SK-N-SH treated with all-trans-retinoic acid at 6 μM for 48 hours (cell line): ENCODE results near the gene SFTPD.
"Not testable (repeated sequence)": the region's sequence is repeated elsewhere in the genome, so short reads cannot be mapped to it uniquely, and the experiment has no call there.

Experiments
- ATAC-seq: fragments of 200-7000 bp; cut with Tn5 transposase; 3 replicates; pipeline ENCODE4 v1.9.1; 2020; ENCODE audit warnings: mild to moderate bottlenecking, moderate library complexity
- ARNTL ChIP-seq: fragments of 450-650 bp; formaldehyde crosslinking; IDR thresholded peaks from 2 replicates; pipeline ENCODE4 v1.5.0; 2020; ENCODE audit warnings: low read depth, mild to moderate bottlenecking, moderate library complexity, borderline replicate concordance
- BACH2 ChIP-seq: fragments of 250-450 bp; sonication (Bioruptor Pico); IDR thresholded peaks from 2 replicates; pipeline ENCODE4 v1.9.0; 2021; ENCODE audit warnings: mild to moderate bottlenecking, borderline replicate concordance
- CSDC2 ChIP-seq: fragments of 250-450 bp; sonication (Bioruptor Pico); IDR thresholded peaks from 2 replicates; pipeline ENCODE4 v1.5.0; 2020; ENCODE audit warnings: mild to moderate bottlenecking, moderate library complexity
- GLIS3 ChIP-seq: fragments of 250-450 bp; sonication (Bioruptor Pico); IDR thresholded peaks from 2 replicates; pipeline ENCODE4 v1.5.0; 2020; ENCODE audit warnings: mild to moderate bottlenecking, moderate library complexity
- ISL1 ChIP-seq: fragments of 250-450 bp; sonication (Bioruptor Pico); IDR thresholded peaks from 2 replicates; pipeline ENCODE4 v2.1.2; 2022; ENCODE audit warnings: mild to moderate bottlenecking, moderate library complexity
- OSR1 ChIP-seq: fragments of 250-450 bp; sonication (Bioruptor Pico); IDR thresholded peaks from 2 replicates; pipeline ENCODE4 v1.8.0; 2022; ENCODE audit warnings: moderate library complexity, mild to moderate bottlenecking, inconsistent platforms
- PATZ1 ChIP-seq: fragments of 250-450 bp; sonication (Bioruptor Pico); IDR thresholded peaks from 2 replicates; pipeline ENCODE4 v1.8.0; 2020; ENCODE audit warnings: mild to moderate bottlenecking, moderate library complexity, borderline replicate concordance
- PPARA ChIP-seq: fragments of 250-450 bp; sonication (Bioruptor Pico); IDR thresholded peaks from 2 replicates; pipeline ENCODE4 v1.5.0; 2020; ENCODE audit warnings: mild to moderate bottlenecking, borderline replicate concordance
- SNAI2 ChIP-seq: fragments of 250-450 bp; sonication (Bioruptor Pico); IDR thresholded peaks from 2 replicates; pipeline ENCODE4 v1.5.0; 2020; ENCODE audit warnings: mild to moderate bottlenecking, moderate library complexity
- TCF4 ChIP-seq: fragments of 250-450 bp; sonication (Bioruptor Pico); IDR thresholded peaks from 2 replicates; pipeline ENCODE4 v1.8.0; 2021; ENCODE audit warnings: mild to moderate bottlenecking, moderate library complexity, borderline replicate concordance
- TOX ChIP-seq: fragments of 250-450 bp; sonication (Bioruptor Pico); IDR thresholded peaks from 2 replicates; pipeline ENCODE4 v1.8.0; 2021; ENCODE audit warnings: mild to moderate bottlenecking, moderate library complexity, borderline replicate concordance
- TSHZ2 ChIP-seq: fragments of 250-450 bp; sonication (Bioruptor Pico); IDR thresholded peaks from 2 replicates; pipeline ENCODE4 v1.5.0; 2020; ENCODE audit warnings: mild to moderate bottlenecking, moderate library complexity
- ZFP3 ChIP-seq: fragments of 250-450 bp; sonication (Bioruptor Pico); IDR thresholded peaks from 2 replicates; pipeline ENCODE4 v1.5.0; 2020; ENCODE audit warnings: mild to moderate bottlenecking, moderate library complexity
- ZFP30 ChIP-seq: fragments of 450-650 bp; formaldehyde crosslinking; IDR thresholded peaks from 2 replicates; pipeline ENCODE4 v1.5.0; 2022; ENCODE audit warnings: mild to moderate bottlenecking, moderate library complexity
- ZNF70 ChIP-seq: fragments of 450-650 bp; formaldehyde crosslinking; IDR thresholded peaks from 2 replicates; pipeline ENCODE4 v1.5.0; 2020; ENCODE audit warnings: mild to moderate bottlenecking, moderate library complexity
- ZNF8 ChIP-seq: fragments of 450-650 bp; formaldehyde crosslinking; IDR thresholded peaks from 2 replicates; pipeline ENCODE4 v1.5.0; 2020; ENCODE audit warnings: mild to moderate bottlenecking, moderate library complexity
- TF ChIP-seq, protein P1 (sequence below): fragments of 250-450 bp; sonication (Bioruptor Pico); IDR thresholded peaks from 2 replicates; pipeline ENCODE4 v1.5.1; 2021; ENCODE audit warnings: mild to moderate bottlenecking, moderate library complexity
- TF ChIP-seq, protein P2 (sequence below): fragments of 250-450 bp; sonication (Bioruptor Pico); IDR thresholded peaks from 2 replicates; pipeline ENCODE4 v1.5.1; 2020; ENCODE audit warnings: low read depth, mild to moderate bottlenecking, moderate library complexity

SFTPD gene

DNA sequence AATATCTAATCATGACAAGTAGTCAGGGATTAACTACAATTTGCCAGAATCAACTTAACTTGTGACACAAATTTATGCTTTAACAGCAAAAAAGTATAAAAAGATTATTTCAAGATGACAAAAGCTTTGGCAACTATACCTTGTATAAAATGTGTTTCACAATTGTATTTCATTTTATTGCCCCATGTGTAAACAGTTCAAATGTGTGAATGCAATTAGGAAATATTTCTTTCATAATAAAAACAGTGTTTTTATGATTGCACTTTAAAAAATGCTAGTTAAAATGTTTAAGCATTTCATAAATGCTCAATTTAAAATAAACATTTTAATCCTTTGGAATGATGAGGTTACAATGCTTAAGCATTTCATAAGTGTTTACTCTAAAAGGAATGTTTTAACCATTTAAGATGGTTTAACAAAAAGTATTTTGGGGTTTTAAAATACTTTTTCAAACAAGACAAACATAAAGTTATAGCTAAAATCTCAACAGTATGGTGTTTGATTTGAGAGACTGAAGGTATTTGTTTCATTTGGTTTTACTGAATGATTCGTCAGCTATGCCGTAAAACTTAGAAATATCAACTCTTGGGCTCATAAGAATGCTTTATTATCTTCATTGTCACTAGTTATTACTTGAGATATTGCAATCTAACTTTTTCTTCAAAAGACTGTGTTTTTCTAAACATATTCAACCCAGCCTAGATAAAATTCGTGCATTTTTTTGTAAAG lies 50.1 kb downstream of the SFTPD start:
- no peak for TF ChIP-seq ISL1 (CRISPR knock-in tag)
- no peak for TF ChIP-seq SNAI2 (CRISPR knock-in tag)
- TF ChIP-seq ZNF70 (CRISPR knock-in tag), result no peak
- TF ChIP-seq GLIS3, result no peak
- TF ChIP-seq TOX (CRISPR knock-in tag), result no peak
- TF ChIP-seq TCF4, result no peak
- ATAC-seq, result no peak

- not testable (repeated sequence) for ATAC-seq
Observed at GRCh38 chr10:79892896-79893295, 56.0 kb downstream of the SFTPD start.

DNA sequence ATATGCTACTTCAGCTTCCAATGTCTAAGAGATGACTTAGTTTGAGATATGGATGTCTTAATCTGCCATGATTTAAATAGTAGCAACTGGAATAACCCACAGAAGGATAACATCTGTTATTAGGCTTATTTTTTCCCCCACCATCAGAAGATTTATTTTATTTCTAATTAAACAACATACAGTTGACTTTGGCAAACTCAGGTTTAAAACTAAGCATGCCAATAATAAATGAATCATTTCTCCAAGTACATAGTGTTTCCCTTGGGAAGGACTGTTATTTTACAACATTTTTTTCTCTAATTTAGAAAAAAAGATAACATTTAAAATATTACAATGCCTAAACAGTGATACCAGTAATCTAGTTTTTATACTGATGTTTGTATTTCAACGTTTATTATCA lies 58.4 kb downstream of the SFTPD start:
- TF ChIP-seq TOX (CRISPR knock-in tag), result no peak
- no peak for TF ChIP-seq ZFP3
- TF ChIP-seq CSDC2, result no peak
- TF ChIP-seq PATZ1 (CRISPR knock-in tag), result no peak
- TF ChIP-seq PPARA (CRISPR knock-in tag), result no peak
- no peak for TF ChIP-seq OSR1 (CRISPR knock-in tag)
- TF ChIP-seq ZNF8, result no peak
- no peak for TF ChIP-seq TCF4
- TF ChIP-seq ARNTL (CRISPR knock-in tag), result no peak
- TF ChIP-seq, protein P1, sequence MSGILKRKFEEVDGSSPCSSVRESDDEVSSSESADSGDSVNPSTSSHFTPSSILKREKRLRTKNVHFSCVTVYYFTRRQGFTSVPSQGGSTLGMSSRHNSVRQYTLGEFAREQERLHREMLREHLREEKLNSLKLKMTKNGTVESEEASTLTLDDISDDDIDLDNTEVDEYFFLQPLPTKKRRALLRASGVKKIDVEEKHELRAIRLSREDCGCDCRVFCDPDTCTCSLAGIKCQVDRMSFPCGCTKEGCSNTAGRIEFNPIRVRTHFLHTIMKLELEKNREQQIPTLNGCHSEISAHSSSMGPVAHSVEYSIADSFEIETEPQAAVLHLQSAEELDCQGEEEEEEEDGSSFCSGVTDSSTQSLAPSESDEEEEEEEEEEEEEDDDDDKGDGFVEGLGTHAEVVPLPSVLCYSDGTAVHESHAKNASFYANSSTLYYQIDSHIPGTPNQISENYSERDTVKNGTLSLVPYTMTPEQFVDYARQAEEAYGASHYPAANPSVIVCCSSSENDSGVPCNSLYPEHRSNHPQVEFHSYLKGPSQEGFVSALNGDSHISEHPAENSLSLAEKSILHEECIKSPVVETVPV (CRISPR knock-in tag), result no peak
- TF ChIP-seq GLIS3, result no peak
- no peak for TF ChIP-seq TSHZ2 (CRISPR knock-in tag)
- no peak for TF ChIP-seq BACH2
- TF ChIP-seq ZFP30 (CRISPR knock-in tag), result no peak
- no peak for TF ChIP-seq SNAI2 (CRISPR knock-in tag)
- TF ChIP-seq, protein P2, sequence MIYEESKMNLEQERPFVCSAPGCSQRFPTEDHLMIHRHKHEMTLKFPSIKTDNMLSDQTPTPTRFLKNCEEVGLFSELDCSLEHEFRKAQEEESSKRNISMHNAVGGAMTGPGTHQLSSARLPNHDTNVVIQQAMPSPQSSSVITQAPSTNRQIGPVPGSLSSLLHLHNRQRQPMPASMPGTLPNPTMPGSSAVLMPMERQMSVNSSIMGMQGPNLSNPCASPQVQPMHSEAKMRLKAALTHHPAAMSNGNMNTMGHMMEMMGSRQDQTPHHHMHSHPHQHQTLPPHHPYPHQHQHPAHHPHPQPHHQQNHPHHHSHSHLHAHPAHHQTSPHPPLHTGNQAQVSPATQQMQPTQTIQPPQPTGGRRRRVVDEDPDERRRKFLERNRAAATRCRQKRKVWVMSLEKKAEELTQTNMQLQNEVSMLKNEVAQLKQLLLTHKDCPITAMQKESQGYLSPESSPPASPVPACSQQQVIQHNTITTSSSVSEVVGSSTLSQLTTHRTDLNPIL (CRISPR knock-in tag), result no peak
- no peak for TF ChIP-seq ISL1 (CRISPR knock-in tag)
- TF ChIP-seq, all 23 proteins: peak for 0
- no peak for ATAC-seq

DNA sequence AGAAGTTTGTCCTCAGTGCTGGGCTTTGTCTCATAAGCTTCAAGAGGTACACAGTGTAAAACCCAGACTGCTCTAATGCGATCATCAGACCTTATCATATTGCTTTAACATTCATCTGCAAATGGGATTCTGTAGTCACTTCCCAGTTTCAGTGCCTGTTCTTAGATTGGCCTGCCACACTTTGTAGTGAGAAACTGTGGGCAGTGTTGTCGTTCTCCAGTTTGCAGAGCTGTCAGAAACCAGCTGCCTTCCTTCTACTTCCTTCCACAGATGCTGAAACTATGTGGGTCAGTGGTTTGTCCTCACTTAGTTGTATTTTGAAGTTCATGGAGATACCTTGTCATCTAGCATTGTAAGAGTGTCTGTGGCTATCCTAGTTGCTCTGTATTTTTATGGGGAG lies 59.9 kb downstream of the SFTPD start:
- not testable (repeated sequence) for ATAC-seq
